Measurements from ENCODE around the gene SH3BP5L.

DNA sequence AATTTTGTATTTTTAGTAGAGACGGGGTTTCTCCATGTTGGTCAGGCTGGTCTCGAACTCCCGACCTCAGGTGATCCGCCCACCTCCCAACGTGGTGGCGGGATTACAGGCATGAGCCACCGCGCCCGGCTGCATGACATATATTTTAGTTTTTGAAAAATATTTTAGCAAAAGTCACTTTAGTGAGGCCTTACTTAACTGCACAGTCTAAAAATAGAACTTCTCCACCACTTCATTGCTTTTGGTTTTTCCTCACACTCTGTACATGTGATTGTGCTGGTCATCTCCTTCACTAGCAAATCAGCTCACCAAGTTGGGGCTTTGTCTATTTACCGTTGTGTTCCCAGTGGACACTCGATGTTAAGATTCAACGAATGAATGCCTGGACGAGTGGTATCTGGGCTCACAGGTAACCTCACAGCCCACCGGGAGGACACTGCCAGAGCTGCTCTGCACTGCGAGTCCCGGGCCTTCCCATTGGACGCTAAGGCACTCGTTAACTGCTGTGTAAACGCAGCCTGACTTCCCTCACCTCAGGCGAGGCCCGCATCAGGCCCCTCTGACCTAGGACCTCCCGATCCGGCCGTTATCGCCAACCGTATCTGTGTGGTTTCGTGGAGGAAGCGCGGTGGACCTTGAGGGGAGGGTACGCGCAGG is 47.2 kb upstream of the SH3BP5L start:
- TF ChIP-seq CTCF (IDR thresholded peaks at IDR 0.05) (no peak), POLR2A (IDR thresholded peaks at IDR 0.05) (no peak)
